SK-MEL-5 (cell line): Measurements from ENCODE around the gene GIPC2. TPM values are rescaled to one million over a fixed set of nuclear protein-coding genes. Genes with fewer than 3 reads are reported as not detected.
"Not testable (repeated sequence)": the region's sequence is repeated elsewhere in the genome, so short reads cannot be mapped to it uniquely, and the experiment has no call there.

Experiments used
- DNase-seq: peaks from one replicate; pipeline ENCODE4 v3.0.0-alpha.2; 2016; ENCODE audit warnings: low read depth, low spot score
- in situ Hi-C: cut with HindIII; loops from 2 replicates; pipeline ENCODE4 v1.10.0; 2016; ENCODE audit warnings: low sequenced_read_pairs, high pct_unique_total_duplicates, low pct_unique_long_range_greater_than_20kb
- total RNA-seq: library from RNA; depleted of rRNA; stranded (reverse); fragments of >200 nt; shearing (Covaris generic); gene quantifications from 2 replicates; pipeline ENCODE4 v1.2.3, GENCODE V29; 2014

Gene GIPC2
- total RNA-seq, 1 experiment from 2014 or later, result not detected

GRCh38 chr1:78054559-78054958 lies 8.8 kb downstream of the GIPC2 start:
- DNase-seq, result no peak
- in situ Hi-C loops, result no loop called here

GRCh38 chr1:78054972-78055371 lies 9.2 kb downstream of the GIPC2 start:
- no peak for DNase-seq
- in situ Hi-C loops, result no loop called here

GRCh38 chr1:78055565-78056132 lies 9.9 kb downstream of the GIPC2 start:
- DNase-seq, result no peak
- in situ Hi-C loops, result no loop called here

- DNase-seq, result no peak
- in situ Hi-C loops, result no loop called here
Measured at GRCh38 chr1:78058670-78059069, 12.9 kb downstream of the GIPC2 start.

GRCh38 chr1:78060857-78061563 lies 15.2 kb downstream of the GIPC2 start:
- DNase-seq, result no peak
- in situ Hi-C loops, result no loop called here

- DNase-seq, result no peak
- in situ Hi-C loops, result no loop called here
Measured at GRCh38 chr1:78061825-78062523, 16.2 kb downstream of the GIPC2 start.

- DNase-seq, in situ Hi-C loops: not testable (repeated sequence)
Measured at GRCh38 chr1:78064886-78065285, 19.1 kb downstream of the GIPC2 start.

GRCh38 chr1:78068681-78069283 lies 23.0 kb downstream of the GIPC2 start:
- no peak for DNase-seq
- in situ Hi-C loops, result no loop called here

- in situ Hi-C loops, result no loop called here
- DNase-seq, result no peak
Measured at GRCh38 chr1:78069784-78070183, 24.0 kb downstream of the GIPC2 start.

- no peak for DNase-seq
- in situ Hi-C loops, result no loop called here
Measured at GRCh38 chr1:78070210-78070609, 24.4 kb downstream of the GIPC2 start.

GRCh38 chr1:78070758-78071157 lies 25.0 kb downstream of the GIPC2 start:
- in situ Hi-C loops, result no loop called here
- DNase-seq, result no peak

GRCh38 chr1:78071696-78072095 lies 25.9 kb downstream of the GIPC2 start:
- DNase-seq, result no peak
- in situ Hi-C loops, result no loop called here

- DNase-seq, result no peak
- in situ Hi-C loops, result no loop called here
Measured at GRCh38 chr1:78072216-78072615, 26.4 kb downstream of the GIPC2 start.

GRCh38 chr1:78073441-78073840 lies 27.7 kb downstream of the GIPC2 start:
- in situ Hi-C loops, result no loop called here
- no peak for DNase-seq

GRCh38 chr1:78075621-78076020 lies 29.9 kb downstream of the GIPC2 start:
- in situ Hi-C loops, result no loop called here
- no peak for DNase-seq

GRCh38 chr1:78078358-78078757 lies 32.6 kb downstream of the GIPC2 start:
- no peak for DNase-seq
- in situ Hi-C loops, result no loop called here

GRCh38 chr1:78079580-78079979 lies 33.8 kb downstream of the GIPC2 start:
- no peak for DNase-seq
- in situ Hi-C loops, result no loop called here

- in situ Hi-C loops, result no loop called here
- DNase-seq, result no peak
Measured at GRCh38 chr1:78080767-78081166, 35.0 kb downstream of the GIPC2 start.
